Measurements from ENCODE around the gene AQP12A.
"Not testable (repeated sequence)": the region's sequence is repeated elsewhere in the genome, so short reads cannot be mapped to it uniquely, and the experiment has no call there.

The AQP12A gene

GRCh38 chr2:240687741-240688552 is 3.7 kb upstream of the AQP12A start:
- no peak for DNase-seq (ENCODE audit: low read depth in 1 of 2, low spot score in 1 of 2)

GRCh38 chr2:240688553-240688919 is 3.1 kb upstream of the AQP12A start:
- DNase-seq (ENCODE audit: low read depth in 1 of 2, low spot score in 1 of 2): no peak

- no peak for DNase-seq (ENCODE audit: low read depth in 1 of 2, low spot score in 1 of 2)
Observed at GRCh38 chr2:240689975-240690374, 1.7 kb upstream of the AQP12A start.

- not testable (repeated sequence) for DNase-seq (ENCODE audit: low read depth in 1 of 2, low spot score in 1 of 2)
Observed at GRCh38 chr2:240690421-240691074, 1.1 kb upstream of the AQP12A start.

GRCh38 chr2:240691075-240691427 is 615 bp upstream of the AQP12A start:
- not testable (repeated sequence) for DNase-seq (ENCODE audit: low read depth in 1 of 2, low spot score in 1 of 2)

GRCh38 chr2:240692583-240693561 is 1.2 kb downstream of the AQP12A start:
- DNase-seq (ENCODE audit: low read depth in 1 of 2, low spot score in 1 of 2): not testable (repeated sequence)

- not testable (repeated sequence) for DNase-seq (ENCODE audit: low read depth in 1 of 2, low spot score in 1 of 2)
Observed at GRCh38 chr2:240694304-240694703, 2.6 kb downstream of the AQP12A start.

GRCh38 chr2:240695593-240695992 is 3.9 kb downstream of the AQP12A start:
- not testable (repeated sequence) for DNase-seq (ENCODE audit: low read depth in 1 of 2, low spot score in 1 of 2)

GRCh38 chr2:240696469-240696868 is 4.8 kb downstream of the AQP12A start:
- not testable (repeated sequence) for DNase-seq (ENCODE audit: low read depth in 1 of 2, low spot score in 1 of 2)

- not testable (repeated sequence) for DNase-seq (ENCODE audit: low read depth in 1 of 2, low spot score in 1 of 2)
Observed at GRCh38 chr2:240698852-240699561, 7.3 kb downstream of the AQP12A start.

- not testable (repeated sequence) for DNase-seq (ENCODE audit: low read depth in 1 of 2, low spot score in 1 of 2)
Observed at GRCh38 chr2:240699835-240700234, 8.2 kb downstream of the AQP12A start.

- not testable (repeated sequence) for DNase-seq (ENCODE audit: low read depth in 1 of 2, low spot score in 1 of 2)
Observed at GRCh38 chr2:240700616-240701015, 8.9 kb downstream of the AQP12A start.

GRCh38 chr2:240701091-240701735 is 9.5 kb downstream of the AQP12A start:
- DNase-seq (ENCODE audit: low read depth in 1 of 2, low spot score in 1 of 2): no peak

GRCh38 chr2:240701736-240702639 is 10.3 kb downstream of the AQP12A start:
- DNase-seq (ENCODE audit: low read depth in 1 of 2, low spot score in 1 of 2): no peak

GRCh38 chr2:240702640-240703011 is 11.0 kb downstream of the AQP12A start:
- DNase-seq (ENCODE audit: low read depth in 1 of 2, low spot score in 1 of 2): no peak

GRCh38 chr2:240703417-240704341 is 12.0 kb downstream of the AQP12A start:
- no peak for DNase-seq (ENCODE audit: low read depth in 1 of 2, low spot score in 1 of 2)

GRCh38 chr2:240704651-240705050 is 13.0 kb downstream of the AQP12A start:
- DNase-seq (ENCODE audit: low read depth in 1 of 2, low spot score in 1 of 2): peak in 1 of 2 donors; percentile 10

- no peak for DNase-seq (ENCODE audit: low read depth in 1 of 2, low spot score in 1 of 2)
Observed at GRCh38 chr2:240705204-240705791, 13.6 kb downstream of the AQP12A start.

Data from activated T-helper 1 cell treated with anti-CD3 and anti-CD28 coated beads, Interleukin-2, amount 50 U/mL, for 16 hours (primary cell).